GM23338 (cell line): ENCODE results near the gene CRIP3. TPM values are rescaled to one million over a fixed set of nuclear protein-coding genes. Genes with fewer than 3 reads are reported as not detected.

Experiments used
- ATAC-seq: fragments of 200-7000 bp; cut with Tn5 transposase; 3 replicates; pipeline ENCODE4 v1.9.1; 2020
- DNase-seq: peaks from one replicate; pipeline ENCODE4 v3.0.0-alpha.2; 2015; ENCODE audit warnings: low spot score
- H2AFZ ChIP-seq: fragments of 200-600 bp; sonication (generic); 2 replicates; pipeline ENCODE4 v1.8.0; 2016; ENCODE audit warnings: antibody characterized with exemption, mild to moderate bottlenecking, moderate library complexity
- H3F3A ChIP-seq: fragments of 200-600 bp; sonication (generic); replicated peaks from 2 replicates; pipeline ENCODE4 v1.8.0; 2017; ENCODE audit warnings: antibody characterized with exemption, mixed run types, low read depth
- H3K27ac ChIP-seq: fragments of 200-600 bp; sonication (generic); 2 replicates; pipeline ENCODE4 v1.6.1; 2016; ENCODE audit warnings: low read depth
- H3K27me3 ChIP-seq: fragments of 200-600 bp; sonication (generic); 2 replicates; pipeline ENCODE4 v1.8.0; 2016; ENCODE audit warnings: mild to moderate bottlenecking, mixed run types, moderate library complexity; ENCODE audit not compliant: insufficient read depth
- H3K36me3 ChIP-seq: fragments of 200-600 bp; sonication (generic); 2 replicates; pipeline ENCODE4 v1.8.0; 2016; ENCODE audit warnings: mild to moderate bottlenecking; ENCODE audit not compliant: insufficient read depth
- H3K4me1 ChIP-seq: fragments of 200-600 bp; sonication (generic); 2 replicates; pipeline ENCODE4 v1.8.0; 2016; ENCODE audit warnings: mild to moderate bottlenecking, moderate library complexity; ENCODE audit not compliant: insufficient read depth
- H3K4me2 ChIP-seq: fragments of 200-600 bp; sonication (generic); 2 replicates; pipeline ENCODE4 v1.7.1; 2017; ENCODE audit warnings: mixed run types
- H3K4me3 ChIP-seq: fragments of 200-600 bp; sonication (generic); 2 replicates; pipeline ENCODE4 v1.6.1; 2016; ENCODE audit warnings: mixed run types
- H3K79me2 ChIP-seq: fragments of 200-600 bp; sonication (generic); replicated peaks from 2 replicates; pipeline ENCODE4 v1.8.0; 2017; ENCODE audit warnings: mild to moderate bottlenecking; ENCODE audit not compliant: insufficient read depth
- H3K9me2 ChIP-seq: fragments of 200-600 bp; sonication (generic); 2 replicates; pipeline ENCODE4 v1.8.0; 2017; ENCODE audit not compliant: insufficient read depth
- H4K20me1 ChIP-seq: fragments of 200-600 bp; sonication (generic); replicated peaks from 2 replicates; pipeline ENCODE4 v1.8.0; 2017; ENCODE audit warnings: mild to moderate bottlenecking; ENCODE audit not compliant: insufficient read depth
- H3K27ac Mint-ChIP-seq: 2 replicates; pipeline ENCODE4 v1.8.0; 2020; ENCODE audit warnings: inconsistent platforms, mild to moderate bottlenecking, moderate library complexity, mixed read lengths
- H3K27me3 Mint-ChIP-seq: 3 replicates; pipeline ENCODE4 v1.8.0; 2022; ENCODE audit warnings: low read depth, mild to moderate bottlenecking, moderate library complexity, mixed read lengths, inconsistent platforms; ENCODE audit not compliant: insufficient read depth, poor library complexity
- H3K36me3 Mint-ChIP-seq: 3 replicates; pipeline ENCODE4 v1.8.0; 2021; ENCODE audit warnings: low read depth, mild to moderate bottlenecking, inconsistent platforms, moderate library complexity, mixed read lengths
- H3K4me1 Mint-ChIP-seq: 3 replicates; pipeline ENCODE4 v1.8.0; 2020; ENCODE audit warnings: mild to moderate bottlenecking, inconsistent platforms, mixed read lengths
- H3K4me3 Mint-ChIP-seq: 3 replicates; pipeline ENCODE4 v1.8.0; 2021; ENCODE audit warnings: moderate library complexity, mild to moderate bottlenecking, inconsistent platforms, mixed read lengths
- H3K9me3 Mint-ChIP-seq: 3 replicates; pipeline ENCODE4 v1.8.0; 2020; ENCODE audit warnings: moderate library complexity, mild to moderate bottlenecking, inconsistent platforms, mixed read lengths
- CREB1 ChIP-seq: fragments of 250-450 bp; sonication (Bioruptor Pico); IDR thresholded peaks from 2 replicates; pipeline ENCODE4 v1.5.0; 2020; ENCODE audit warnings: low read depth, mild to moderate bottlenecking, moderate library complexity
- CTCF ChIP-seq, 2 experiments: fragments of 200-600 bp in 1 of 2; sonication (generic) in 1 of 2; conservative IDR thresholded peaks; 2 replicates each; pipeline versions ENCODE4 v1.5.1 to v1.6.1; 2016 to 2017; ENCODE audit warnings: antibody characterized with exemption in 2 of 2, low read depth in 2 of 2, mild to moderate bottlenecking in 2 of 2, moderate library complexity in 1 of 2
- EZH2 ChIP-seq: fragments of 200-600 bp; sonication (generic); IDR thresholded peaks from one replicate; pipeline ENCODE4 v1.8.0; 2017; ENCODE audit warnings: antibody characterized with exemption, mild to moderate bottlenecking, low read depth; ENCODE audit not compliant: unreplicated experiment
- EZH2phosphoT487 ChIP-seq: fragments of 200-600 bp; sonication (generic); IDR thresholded peaks from one replicate; pipeline ENCODE4 v1.8.1; 2018; ENCODE audit warnings: antibody characterized with exemption; ENCODE audit not compliant: unreplicated experiment
- NANOG ChIP-seq: IDR thresholded peaks from 2 replicates; pipeline ENCODE4 v1.6.1; 2016; ENCODE audit warnings: antibody characterized with exemption, borderline replicate concordance
- POLR2AphosphoS5 ChIP-seq: IDR thresholded peaks from 2 replicates; pipeline ENCODE4 v1.6.1; 2016; ENCODE audit warnings: antibody characterized with exemption, low read depth
- STAT1 ChIP-seq: IDR thresholded peaks from one replicate; pipeline ENCODE4 v1.6.1; 2016; ENCODE audit warnings: antibody characterized with exemption; ENCODE audit not compliant: unreplicated experiment
- ZNF114 ChIP-seq: fragments of 250-450 bp; sonication (Bioruptor Pico); IDR thresholded peaks from 2 replicates; pipeline ENCODE4 v1.5.0; 2020; ENCODE audit warnings: mild to moderate bottlenecking, moderate library complexity
- ZNF331 ChIP-seq: fragments of 250-450 bp; sonication (Bioruptor Pico); IDR thresholded peaks from 2 replicates; pipeline ENCODE4 v1.5.0; 2020; ENCODE audit warnings: low read depth, mild to moderate bottlenecking, moderate library complexity
- polyA plus RNA-seq: library from polyadenylated mRNA; unstranded; fragments of >200 nt; fragmentation: Nextera tagmentation; extraction: Ambion mirVana; gene quantifications from 2 replicates; pipeline ENCODE4 v1.2.1, GENCODE V29; 2016
- total RNA-seq: library from RNA; depleted of rRNA; stranded (reverse); fragments of >200 nt; shearing (Covaris generic); gene quantifications from 2 replicates; pipeline ENCODE4 v1.2.3, GENCODE V29; 2014
- TF ChIP-seq, protein P1 (sequence below): IDR thresholded peaks from 2 replicates; pipeline ENCODE4 v1.6.1; 2016; ENCODE audit warnings: antibody characterized with exemption
- TF ChIP-seq, protein P2 (sequence below): IDR thresholded peaks from one replicate; pipeline ENCODE4 v1.6.1; 2018; ENCODE audit warnings: antibody characterized with exemption; ENCODE audit not compliant: unreplicated experiment

CRIP3 gene
- total and polyA plus RNA-seq, 2 experiments from 2014 or later = 22.0 to 36.0 TPM

GRCh38 chr6:43331470-43331869 is 22.8 kb upstream of the CRIP3 start (continued):
- TF ChIP-seq CREB1 (CRISPR knock-in tag) = no peak
- no peak for TF ChIP-seq EZH2
- no peak for TF ChIP-seq CTCF (conservative IDR thresholded peaks at IDR 0.05; ENCODE audit: low read depth in 2 of 2)
- no peak for TF ChIP-seq ZNF331 (CRISPR knock-in tag)
- TF ChIP-seq STAT1 = no peak
- TF ChIP-seq POLR2AphosphoS5 = no peak
- no peak for TF ChIP-seq NANOG
- no peak for TF ChIP-seq ZNF114 (CRISPR knock-in tag)
- TF ChIP-seq, protein P1, sequence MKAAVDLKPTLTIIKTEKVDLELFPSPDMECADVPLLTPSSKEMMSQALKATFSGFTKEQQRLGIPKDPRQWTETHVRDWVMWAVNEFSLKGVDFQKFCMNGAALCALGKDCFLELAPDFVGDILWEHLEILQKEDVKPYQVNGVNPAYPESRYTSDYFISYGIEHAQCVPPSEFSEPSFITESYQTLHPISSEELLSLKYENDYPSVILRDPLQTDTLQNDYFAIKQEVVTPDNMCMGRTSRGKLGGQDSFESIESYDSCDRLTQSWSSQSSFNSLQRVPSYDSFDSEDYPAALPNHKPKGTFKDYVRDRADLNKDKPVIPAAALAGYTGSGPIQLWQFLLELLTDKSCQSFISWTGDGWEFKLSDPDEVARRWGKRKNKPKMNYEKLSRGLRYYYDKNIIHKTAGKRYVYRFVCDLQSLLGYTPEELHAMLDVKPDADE = no peak
- TF ChIP-seq, protein P2, sequence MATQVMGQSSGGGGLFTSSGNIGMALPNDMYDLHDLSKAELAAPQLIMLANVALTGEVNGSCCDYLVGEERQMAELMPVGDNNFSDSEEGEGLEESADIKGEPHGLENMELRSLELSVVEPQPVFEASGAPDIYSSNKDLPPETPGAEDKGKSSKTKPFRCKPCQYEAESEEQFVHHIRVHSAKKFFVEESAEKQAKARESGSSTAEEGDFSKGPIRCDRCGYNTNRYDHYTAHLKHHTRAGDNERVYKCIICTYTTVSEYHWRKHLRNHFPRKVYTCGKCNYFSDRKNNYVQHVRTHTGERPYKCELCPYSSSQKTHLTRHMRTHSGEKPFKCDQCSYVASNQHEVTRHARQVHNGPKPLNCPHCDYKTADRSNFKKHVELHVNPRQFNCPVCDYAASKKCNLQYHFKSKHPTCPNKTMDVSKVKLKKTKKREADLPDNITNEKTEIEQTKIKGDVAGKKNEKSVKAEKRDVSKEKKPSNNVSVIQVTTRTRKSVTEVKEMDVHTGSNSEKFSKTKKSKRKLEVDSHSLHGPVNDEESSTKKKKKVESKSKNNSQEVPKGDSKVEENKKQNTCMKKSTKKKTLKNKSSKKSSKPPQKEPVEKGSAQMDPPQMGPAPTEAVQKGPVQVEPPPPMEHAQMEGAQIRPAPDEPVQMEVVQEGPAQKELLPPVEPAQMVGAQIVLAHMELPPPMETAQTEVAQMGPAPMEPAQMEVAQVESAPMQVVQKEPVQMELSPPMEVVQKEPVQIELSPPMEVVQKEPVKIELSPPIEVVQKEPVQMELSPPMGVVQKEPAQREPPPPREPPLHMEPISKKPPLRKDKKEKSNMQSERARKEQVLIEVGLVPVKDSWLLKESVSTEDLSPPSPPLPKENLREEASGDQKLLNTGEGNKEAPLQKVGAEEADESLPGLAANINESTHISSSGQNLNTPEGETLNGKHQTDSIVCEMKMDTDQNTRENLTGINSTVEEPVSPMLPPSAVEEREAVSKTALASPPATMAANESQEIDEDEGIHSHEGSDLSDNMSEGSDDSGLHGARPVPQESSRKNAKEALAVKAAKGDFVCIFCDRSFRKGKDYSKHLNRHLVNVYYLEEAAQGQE = no peak
- no peak for TF ChIP-seq EZH2phosphoT487

DNA sequence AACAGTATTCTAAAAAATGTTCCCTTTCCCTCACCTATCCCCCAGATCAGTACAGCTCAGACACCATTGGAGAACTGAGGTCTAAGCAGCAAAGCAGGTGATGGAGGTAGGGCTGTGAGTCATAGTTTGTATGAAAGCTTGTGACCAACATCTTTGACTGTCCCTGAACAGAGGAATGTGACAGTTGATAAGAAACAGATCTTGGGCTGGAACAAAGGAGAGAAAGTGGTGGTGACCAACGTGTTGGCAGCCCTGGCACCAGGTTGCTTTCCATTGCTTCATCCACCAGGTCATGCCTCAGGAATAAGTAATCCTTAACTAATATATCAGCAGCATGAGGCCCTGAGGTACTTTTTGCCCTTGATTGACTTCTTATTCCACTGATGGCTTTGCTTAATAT is 19.9 kb upstream of the CRIP3 start:
- H3F3A ChIP-seq = no peaks in the 10 kb centered on the region
- H3K36me3 ChIP-seq = no peaks in the 10 kb centered on the region
- ATAC-seq = no peak
- no peak overlapping the region for H3K27ac ChIP-seq
- no peaks in the 10 kb centered on the region for H3K36me3 Mint-ChIP-seq
- H3K4me1 Mint-ChIP-seq = no peaks in the 10 kb centered on the region
- H3K27ac Mint-ChIP-seq = no peak overlapping the region
- no peaks in the 10 kb centered on the region for H3K79me2 ChIP-seq
- no peaks in the 10 kb centered on the region for H3K4me1 ChIP-seq
- DNase-seq = no peak
- no peak overlapping the region for H3K4me3 Mint-ChIP-seq
- no peaks in the 10 kb centered on the region for H3K27me3 ChIP-seq
- no peak overlapping the region for H3K4me2 ChIP-seq
- no peak overlapping the region for H3K4me3 ChIP-seq
- no peaks in the 10 kb centered on the region; the same call in 1 of the 2 replicates for H4K20me1 ChIP-seq
- H2AFZ ChIP-seq = no peak overlapping the region
- no peaks in the 10 kb centered on the region for H3K9me3 Mint-ChIP-seq
- H3K27me3 Mint-ChIP-seq = peaks cover 1% of the 10 kb centered on the region
- no peaks in the 10 kb centered on the region for H3K9me2 ChIP-seq
- TF ChIP-seq, protein P1 = no peak
- TF ChIP-seq, protein P2 = no peak
- TF ChIP-seq EZH2 (no peak), EZH2phosphoT487 (no peak), ZNF114 (CRISPR knock-in tag) (no peak), NANOG (no peak)
